ENCODE measurements around the gene TLE4.

TLE4 gene

GRCh38 chr9:79630521-79631403, 59.0 kb downstream of the TLE4 start:
- no peak for TF ChIP-seq CTCF (IDR thresholded peaks at IDR 0.05; ENCODE audit: borderline replicate concordance, control extremely low read depth, extremely low read depth, insufficient read depth, missing control alignments)
- no peak for DNase-seq (ENCODE audit: low spot score)
- in situ Hi-C loops (cut with MboI; ENCODE audit: low sequenced_read_pairs, unreplicated experiment), result no loop called here

GRCh38 chr9:79632060-79632459, 60.3 kb downstream of the TLE4 start:
- DNase-seq (ENCODE audit: low spot score), result no peak
- in situ Hi-C loops (cut with MboI; ENCODE audit: low sequenced_read_pairs, unreplicated experiment), result no loop called here
- no peak for TF ChIP-seq CTCF (IDR thresholded peaks at IDR 0.05; ENCODE audit: borderline replicate concordance, control extremely low read depth, extremely low read depth, insufficient read depth, missing control alignments)

GRCh38 chr9:79632705-79633104, 60.9 kb downstream of the TLE4 start:
- in situ Hi-C loops (cut with MboI; ENCODE audit: low sequenced_read_pairs, unreplicated experiment), result no loop called here
- no peak for DNase-seq (ENCODE audit: low spot score)
- no peak for TF ChIP-seq CTCF (IDR thresholded peaks at IDR 0.05; ENCODE audit: borderline replicate concordance, control extremely low read depth, extremely low read depth, insufficient read depth, missing control alignments)

GRCh38 chr9:79633558-79633957, 61.8 kb downstream of the TLE4 start:
- DNase-seq (ENCODE audit: low spot score), result no peak
- no peak for TF ChIP-seq CTCF (IDR thresholded peaks at IDR 0.05; ENCODE audit: borderline replicate concordance, control extremely low read depth, extremely low read depth, insufficient read depth, missing control alignments)
- in situ Hi-C loops (cut with MboI; ENCODE audit: low sequenced_read_pairs, unreplicated experiment), result no loop called here

GRCh38 chr9:79637177-79637925, 65.6 kb downstream of the TLE4 start:
- DNase-seq (ENCODE audit: low spot score), result no peak
- TF ChIP-seq CTCF (IDR thresholded peaks at IDR 0.05; ENCODE audit: borderline replicate concordance, control extremely low read depth, extremely low read depth, insufficient read depth, missing control alignments), result no peak
- in situ Hi-C loops (cut with MboI; ENCODE audit: low sequenced_read_pairs, unreplicated experiment), result no loop called here

GRCh38 chr9:79638806-79639205, 67.0 kb downstream of the TLE4 start:
- TF ChIP-seq CTCF (IDR thresholded peaks at IDR 0.05; ENCODE audit: borderline replicate concordance, control extremely low read depth, extremely low read depth, insufficient read depth, missing control alignments), result no peak
- DNase-seq (ENCODE audit: low spot score), result no peak
- in situ Hi-C loops (cut with MboI; ENCODE audit: low sequenced_read_pairs, unreplicated experiment), result no loop called here

Data from GM13976 (cell line).